Transverse colon (tissue), 4 donors: ENCODE results near the gene VTI1B.

Experiments used
- CTCF ChIP-seq, 5 experiments: fragments of 200-600 bp in 3 of 5; fragments of 450-650 bp in 2 of 5; sonication (generic) in 3 of 5; IDR thresholded peaks; 1 replicate in 2 of 5; 2 replicates in 3 of 5; pipeline ENCODE4 v1.5.1; 2016 to 2017; ENCODE audit warnings: antibody characterized with exemption in 5 of 5, inconsistent platforms in 3 of 5, mild to moderate bottlenecking in 2 of 5, moderate library complexity in 1 of 5
- POLR2A ChIP-seq: fragments of 450-650 bp; IDR thresholded peaks from one replicate; pipeline ENCODE4 v1.6.1; 2016; ENCODE audit warnings: antibody characterized with exemption, mild to moderate bottlenecking, moderate library complexity
- POLR2AphosphoS5 ChIP-seq, 3 donors: sonication (generic); formaldehyde crosslinking; IDR thresholded peaks; one replicate each; pipeline ENCODE4 v1.6.1; 2016; ENCODE audit warnings: antibody characterized with exemption in 3 of 3

- TF ChIP-seq POLR2A (no peak), CTCF (IDR thresholded peaks at IDR 0.05) (no peak), POLR2AphosphoS5 (IDR thresholded peaks at IDR 0.05) (no peak)
Measured at GRCh38 chr14:67610491-67610890, 63.9 kb downstream of the VTI1B start.
